OCI-M1 (cell line): Measurements from ENCODE around the gene CTCF.

Experiments
- DNase-seq: peaks from one replicate; lab custom pipeline; 2025; lab: John Stamatoyannopoulos, UW

The CTCF gene

DNA sequence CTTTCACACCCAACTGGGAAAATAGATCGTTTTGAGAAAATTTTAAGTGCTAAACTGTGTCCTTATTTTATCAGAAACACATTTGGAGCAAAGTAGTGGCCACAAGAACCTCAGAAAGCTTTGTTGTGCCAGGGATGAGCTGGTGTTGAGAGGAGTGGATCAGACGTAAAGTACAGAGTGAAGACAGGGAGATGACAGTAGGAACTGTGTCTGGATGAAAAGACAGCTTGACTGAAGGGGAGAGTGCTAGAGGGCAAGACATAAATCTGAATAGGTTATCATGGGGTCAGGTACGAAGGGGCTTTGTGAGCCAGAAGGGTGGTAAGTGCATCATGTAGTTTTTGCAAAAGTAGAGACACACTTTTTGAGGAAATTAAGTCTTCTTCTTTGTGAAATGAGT is 43.3 kb downstream of the CTCF start:
- no peak for DNase-seq

GRCh38 chr16:67606632-67607031 is 44.3 kb downstream of the CTCF start:
- no peak for DNase-seq

DNA sequence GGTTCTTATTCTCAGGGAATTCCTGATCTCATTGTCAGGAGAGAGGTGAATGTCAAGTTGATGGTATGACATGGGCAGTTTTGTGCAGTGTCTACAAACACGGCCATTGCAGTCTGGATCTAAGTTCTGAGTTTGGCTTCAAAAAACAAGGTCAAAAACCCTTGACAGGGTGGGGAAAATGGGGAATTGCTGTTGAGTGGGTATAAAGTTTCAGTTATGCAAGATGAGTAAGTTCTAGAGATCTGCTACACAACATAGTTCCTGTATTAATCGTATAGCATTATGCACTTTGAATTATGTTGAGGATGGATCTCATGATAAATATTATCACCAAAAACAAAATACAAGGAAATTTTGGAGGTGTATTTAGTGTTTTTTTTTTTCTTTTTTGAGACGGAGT is 46.0 kb downstream of the CTCF start:
- no peak for DNase-seq

DNA sequence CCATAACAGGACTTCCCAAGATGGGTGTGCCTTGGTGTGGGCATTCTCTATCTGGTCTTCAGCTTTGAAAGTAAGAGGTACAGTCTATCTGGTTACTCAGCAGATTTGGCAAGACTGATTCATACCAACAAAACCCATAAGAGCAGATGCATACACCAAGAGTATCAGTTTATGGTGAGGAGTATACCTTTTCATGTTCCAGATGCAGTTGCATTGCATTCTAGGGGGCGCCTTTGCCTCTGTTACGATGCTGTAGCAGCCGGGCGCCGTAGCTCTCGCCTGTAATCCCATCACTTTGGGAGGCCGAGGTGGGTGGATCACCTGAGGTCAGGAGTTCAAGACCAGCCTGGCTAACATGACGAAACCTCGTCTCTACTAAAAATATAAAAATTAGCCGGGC is 51.5 kb downstream of the CTCF start:
- DNase-seq: no peak

- DNase-seq: no peak
These were observed 65.9 kb downstream of the CTCF start for GRCh38 chr16:67628216-67628615.

- no peak for DNase-seq
These were observed 70.3 kb downstream of the CTCF start for GRCh38 chr16:67632415-67633172.

GRCh38 chr16:67636713-67637112 is 74.4 kb downstream of the CTCF start:
- no peak for DNase-seq

DNA sequence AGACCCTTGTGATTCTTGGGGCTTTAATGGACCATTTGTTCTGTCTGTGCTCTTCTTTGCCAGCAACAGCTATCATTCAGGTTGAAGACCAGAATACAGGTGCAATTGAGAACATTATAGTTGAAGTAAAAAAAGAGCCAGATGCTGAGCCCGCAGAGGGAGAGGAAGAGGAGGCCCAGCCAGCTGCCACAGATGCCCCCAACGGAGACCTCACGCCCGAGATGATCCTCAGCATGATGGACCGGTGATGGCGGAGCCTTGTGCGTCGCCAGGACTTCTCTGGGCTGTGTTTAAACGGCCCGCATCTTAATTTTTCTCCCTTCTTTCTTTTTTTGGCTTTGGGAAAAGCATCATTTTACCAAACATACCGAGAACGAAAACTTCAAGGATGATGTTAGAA is 75.3 kb downstream of the CTCF start:
- no peak for DNase-seq

DNA sequence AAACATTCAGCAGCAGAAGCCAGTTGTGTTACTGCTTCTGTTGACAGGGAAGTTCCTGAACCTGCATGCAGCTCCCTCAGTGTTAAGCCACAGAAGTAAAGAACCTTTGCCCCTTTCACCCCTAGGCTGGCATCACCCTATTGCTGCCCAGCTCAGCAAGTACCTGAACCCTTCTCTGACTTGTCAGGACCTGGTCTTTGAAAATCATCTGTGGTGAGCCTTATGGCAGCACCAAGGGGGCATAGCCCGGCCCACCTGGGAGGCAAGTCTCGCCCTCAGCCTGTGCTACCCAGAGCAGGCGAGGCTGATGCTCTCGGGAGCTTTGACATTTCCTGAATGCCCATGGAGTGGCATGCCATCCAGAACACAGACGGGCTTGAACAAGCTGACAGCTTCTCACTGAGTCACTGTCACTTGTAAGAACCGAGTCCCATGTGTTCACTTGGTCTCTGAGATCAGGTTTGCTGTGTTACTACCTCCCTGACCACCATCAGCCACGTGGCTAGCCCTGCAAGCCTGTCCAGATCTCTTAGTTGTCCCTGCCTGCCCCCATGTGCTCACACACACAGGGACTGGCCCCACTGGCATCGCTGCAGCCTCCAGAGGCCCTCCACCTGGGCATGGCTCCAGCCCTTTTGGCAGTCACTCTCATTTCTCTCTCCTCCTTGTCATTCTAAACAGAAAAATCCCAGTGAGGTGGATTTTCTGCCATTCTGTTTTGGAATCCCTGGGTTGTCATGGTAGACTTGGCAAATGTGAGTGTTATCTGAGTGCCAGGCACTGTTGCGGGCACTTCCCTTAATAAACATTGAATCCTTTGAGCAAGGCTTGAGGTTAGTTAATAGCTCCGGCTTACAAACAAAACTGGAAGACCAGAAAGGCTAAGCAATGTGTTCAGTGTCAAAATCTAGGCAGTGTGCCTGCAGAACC is 79.7 kb downstream of the CTCF start:
- DNase-seq: no peak

DNA sequence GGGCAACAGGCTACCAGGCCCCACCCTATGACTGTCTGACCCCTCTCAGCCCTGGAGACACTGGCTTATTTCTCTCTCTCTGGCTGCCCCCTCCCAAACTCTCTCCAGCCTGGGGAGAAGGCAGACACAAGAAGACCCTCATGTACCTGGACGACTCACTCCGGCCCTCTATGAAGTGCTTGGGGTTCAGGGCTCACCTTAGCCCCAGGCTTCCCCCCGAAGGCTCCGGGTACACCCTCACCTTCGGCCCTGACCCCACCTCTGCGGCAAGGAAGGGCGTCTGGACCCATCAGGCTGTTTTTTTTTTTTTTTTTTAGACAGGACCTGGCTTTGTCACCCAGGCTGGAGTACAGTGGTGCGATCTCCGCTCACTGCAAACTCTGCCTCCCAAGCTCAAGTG is 81.7 kb downstream of the CTCF start:
- no peak for DNase-seq

DNA sequence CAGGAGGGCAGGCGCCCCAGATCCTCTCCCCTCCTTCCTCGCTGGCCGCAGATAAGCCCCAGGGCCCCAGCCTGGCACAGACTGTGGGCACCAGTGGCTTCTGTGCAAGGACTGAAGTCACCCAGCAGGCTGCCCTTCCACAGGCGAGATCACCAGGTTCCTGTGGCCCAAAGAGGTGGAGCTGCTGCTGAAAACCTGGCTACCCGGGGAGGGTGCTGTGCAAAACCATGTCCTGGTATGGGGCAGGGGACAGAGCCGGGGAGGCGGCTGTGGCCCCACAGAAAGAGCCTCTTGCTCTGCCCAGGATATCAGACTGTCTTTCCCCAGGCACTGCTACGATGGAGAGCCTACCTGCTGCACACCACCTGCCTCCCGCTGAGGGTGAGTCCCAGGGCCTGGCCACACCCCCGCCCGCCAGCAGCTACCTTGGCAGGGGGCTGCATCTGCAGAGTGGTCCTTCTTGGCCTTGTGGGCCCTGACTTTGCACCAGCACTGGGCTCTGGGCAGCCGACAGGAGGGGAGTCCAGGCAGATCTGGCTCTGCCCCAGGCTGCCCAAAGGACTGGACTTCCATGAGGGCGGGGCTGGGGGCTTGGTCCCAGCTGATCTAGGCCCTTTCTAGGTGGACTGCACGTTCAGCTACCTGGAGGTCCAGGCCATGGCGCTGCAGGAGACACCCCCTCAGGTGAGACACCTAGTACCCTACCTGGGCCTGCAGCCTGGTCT is 83.2 kb downstream of the CTCF start:
- no peak for DNase-seq

GRCh38 chr16:67647111-67647651 is 84.9 kb downstream of the CTCF start:
- DNase-seq: no peak

DNA sequence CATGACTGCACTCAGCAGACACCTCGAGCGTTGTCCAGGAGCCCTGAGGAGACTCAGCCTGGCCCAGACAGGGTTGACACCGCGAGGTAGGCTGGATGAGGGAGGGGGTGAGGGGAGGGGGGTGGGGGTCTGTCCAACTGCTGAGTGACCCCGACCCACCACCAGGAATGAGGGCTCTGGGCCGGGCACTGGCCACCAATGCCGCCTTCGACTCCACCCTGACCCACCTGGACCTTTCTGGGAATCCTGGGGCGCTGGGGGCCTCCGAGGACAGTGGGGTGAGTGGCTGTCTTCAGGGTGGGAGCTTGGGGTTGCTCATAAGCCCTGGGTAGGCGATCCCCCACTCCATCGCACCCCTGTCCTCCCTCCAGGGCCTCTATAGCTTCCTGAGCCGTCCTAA is 85.4 kb downstream of the CTCF start:
- no peak for DNase-seq

GRCh38 chr16:67648088-67648763 is 85.9 kb downstream of the CTCF start:
- DNase-seq: no peak

GRCh38 chr16:67648764-67649407 is 86.6 kb downstream of the CTCF start:
- no peak for DNase-seq

DNA sequence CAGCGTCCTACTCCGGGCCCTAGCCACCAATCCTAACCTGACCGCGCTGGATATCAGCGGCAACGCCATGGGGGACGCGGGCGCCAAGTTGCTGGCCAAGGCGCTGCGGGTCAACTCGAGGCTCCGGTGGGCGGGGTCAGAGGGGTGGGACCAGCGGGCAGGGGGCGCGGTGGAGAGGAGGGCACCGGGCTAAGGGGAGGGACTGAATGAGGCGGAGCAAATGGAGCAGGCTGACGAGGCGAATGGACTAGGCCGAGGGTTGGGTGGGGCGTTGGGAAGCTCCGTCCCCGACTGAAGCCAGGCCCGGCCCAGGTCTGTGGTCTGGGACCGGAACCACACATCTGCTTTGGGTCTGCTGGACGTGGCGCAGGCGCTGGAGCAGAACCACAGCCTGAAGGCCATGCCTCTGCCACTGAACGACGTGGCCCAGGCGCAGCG is 87.2 kb downstream of the CTCF start:
- no peak for DNase-seq

DNA sequence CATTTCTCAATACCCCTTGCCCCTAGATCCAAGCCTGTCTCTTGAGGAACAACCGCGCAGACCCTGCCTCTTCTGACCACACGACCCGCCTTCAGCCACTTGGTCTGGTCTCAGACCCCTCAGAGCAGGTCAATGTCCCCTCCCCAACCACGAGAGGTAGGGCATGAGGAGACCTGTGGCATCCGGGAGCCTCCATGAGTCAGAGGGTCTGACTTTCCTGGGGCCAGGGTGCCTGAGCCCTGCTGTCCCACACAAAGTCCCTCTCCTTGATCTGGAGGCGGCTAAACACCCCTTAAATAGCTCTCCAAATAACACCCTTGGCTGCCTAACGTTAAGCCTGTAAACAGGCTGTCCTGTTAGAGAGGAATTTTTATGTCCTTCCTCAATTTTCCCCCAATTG is 87.7 kb downstream of the CTCF start:
- DNase-seq: no peak

DNA sequence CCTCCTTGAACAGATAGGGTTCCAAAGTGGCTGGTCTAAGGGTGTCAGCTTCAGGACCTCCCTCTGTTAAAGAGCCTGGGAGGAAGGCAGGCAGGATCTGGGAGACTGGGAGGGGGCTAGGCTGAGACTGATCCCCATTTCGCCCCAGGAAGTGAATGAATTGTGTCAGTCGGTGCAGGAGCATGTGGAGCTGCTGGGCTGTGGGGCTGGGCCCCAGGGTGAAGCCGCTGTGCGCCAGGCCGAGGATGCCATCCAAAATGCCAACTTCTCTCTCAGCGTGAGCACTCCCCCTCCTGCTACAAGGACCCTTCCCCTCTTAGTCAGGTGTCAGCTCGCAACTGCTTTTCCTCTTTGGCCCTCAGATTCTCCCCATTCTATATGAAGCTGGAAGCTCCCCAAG is 88.7 kb downstream of the CTCF start:
- DNase-seq: no peak

GRCh38 chr16:67651847-67652246 is 89.5 kb downstream of the CTCF start:
- no peak for DNase-seq

GRCh38 chr16:67652578-67653127 is 90.3 kb downstream of the CTCF start:
- no peak for DNase-seq
